WTC11 (cell line): ENCODE measurements around the gene SLC25A22. TPM values are rescaled to one million over a fixed set of nuclear protein-coding genes. Genes with fewer than 3 reads are reported as not detected.
A peak's percentile ranks its signal among the peaks of the same experiment; 100 is the strongest.

ENCODE experiments used
- ATAC-seq: fragments of 200-7000 bp; cut with Tn5 transposase; 2 replicates; pipeline ENCODE4 v1.10.0; 2021; ENCODE audit warnings: mild to moderate bottlenecking, moderate library complexity
- CTCF ChIA-PET: fragments of 300-600 bp; sonication (Branson Sonifier 250); formaldehyde crosslinking; loops from one replicate; lab custom pipeline; 2021; ENCODE audit warnings: antibody characterized with exemption; lab: Charles Lee
- POLR2A ChIA-PET: fragments of 350-600 bp; sonication (Branson Sonifier 250); formaldehyde crosslinking; loops from one replicate; lab custom pipeline; 2021; ENCODE audit warnings: antibody characterized with exemption; lab: Charles Lee
- DNase-seq: peaks from one replicate; pipeline ENCODE4 v3.0.0; 2021; ENCODE audit warnings: low spot score
- H3K27ac Mint-ChIP-seq: 2 replicates; pipeline ENCODE4 v1.8.0; 2021; ENCODE audit warnings: mixed read lengths
- H3K27me3 Mint-ChIP-seq: 2 replicates; pipeline ENCODE4 v1.8.0; 2021; ENCODE audit warnings: low read depth, mild to moderate bottlenecking, moderate library complexity, mixed read lengths
- H3K36me3 Mint-ChIP-seq: 2 replicates; pipeline ENCODE4 v1.8.0; 2021; ENCODE audit warnings: mixed read lengths
- H3K4me1 Mint-ChIP-seq: 2 replicates; pipeline ENCODE4 v1.8.0; 2022; ENCODE audit warnings: mixed read lengths
- H3K4me3 Mint-ChIP-seq: 2 replicates; pipeline ENCODE4 v1.8.0; 2021; ENCODE audit warnings: mild to moderate bottlenecking, moderate library complexity, mixed read lengths
- H3K9me3 Mint-ChIP-seq: 2 replicates; pipeline ENCODE4 v1.8.0; 2021; ENCODE audit warnings: mixed read lengths
- AR ChIP-seq: fragments of 250-450 bp; sonication (Bioruptor Pico); IDR thresholded peaks from 2 replicates; pipeline ENCODE4 v1.9.0; 2021; ENCODE audit warnings: mild to moderate bottlenecking
- CREB1 ChIP-seq: sonication (generic); formaldehyde crosslinking; IDR thresholded peaks from 2 replicates; pipeline ENCODE4 v1.8.0; 2023; ENCODE audit warnings: mild to moderate bottlenecking, missing genetic modification reagents
- E2F5 ChIP-seq: sonication (generic); formaldehyde crosslinking; IDR thresholded peaks from 2 replicates; pipeline ENCODE4 v1.8.1; 2022; ENCODE audit warnings: mild to moderate bottlenecking, moderate library complexity, missing genetic modification reagents
- FOXP1 ChIP-seq: sonication (generic); formaldehyde crosslinking; IDR thresholded peaks from 2 replicates; pipeline ENCODE4 v1.8.0; 2022; ENCODE audit warnings: missing genetic modification reagents, mild to moderate bottlenecking, moderate library complexity, borderline replicate concordance
- HMGA2 ChIP-seq: fragments of 250-450 bp; sonication (Bioruptor Pico); IDR thresholded peaks from 2 replicates; pipeline ENCODE4 v1.4.0; 2021; ENCODE audit warnings: mild to moderate bottlenecking, moderate library complexity
- JAZF1 ChIP-seq: fragments of 250-450 bp; sonication (Bioruptor Pico); IDR thresholded peaks from 2 replicates; pipeline ENCODE4 v1.9.0; 2021; ENCODE audit warnings: moderate library complexity, mild to moderate bottlenecking, inconsistent platforms
- MAX ChIP-seq: sonication (generic); formaldehyde crosslinking; IDR thresholded peaks from 2 replicates; pipeline ENCODE4 v1.8.0; 2022; ENCODE audit warnings: mild to moderate bottlenecking, missing genetic modification reagents
- NFE2L1 ChIP-seq: sonication (generic); formaldehyde crosslinking; IDR thresholded peaks from 2 replicates; pipeline ENCODE4 v1.8.1; 2023; ENCODE audit warnings: missing genetic modification reagents
- SMAD3 ChIP-seq: sonication (generic); formaldehyde crosslinking; IDR thresholded peaks from 2 replicates; pipeline ENCODE4 v1.8.0; 2022; ENCODE audit warnings: missing genetic modification reagents, mild to moderate bottlenecking, borderline replicate concordance
- SMAD4 ChIP-seq: sonication (generic); formaldehyde crosslinking; IDR thresholded peaks from 2 replicates; pipeline ENCODE4 v1.8.0; 2022; ENCODE audit warnings: mild to moderate bottlenecking, missing genetic modification reagents
- SP1 ChIP-seq: sonication (generic); formaldehyde crosslinking; conservative IDR thresholded peaks from 2 replicates; pipeline ENCODE4 v1.8.1; 2022; ENCODE audit warnings: missing genetic modification reagents
- TCF7 ChIP-seq: sonication (generic); formaldehyde crosslinking; IDR thresholded peaks from 2 replicates; pipeline ENCODE4 v1.8.0; 2022; ENCODE audit warnings: mild to moderate bottlenecking, low read depth, missing genetic modification reagents, moderate library complexity
- USF2 ChIP-seq: sonication (generic); formaldehyde crosslinking; IDR thresholded peaks from 2 replicates; pipeline ENCODE4 v1.8.1; 2023; ENCODE audit warnings: mild to moderate bottlenecking, missing genetic modification reagents, moderate library complexity
- ZNF121 ChIP-seq: sonication (generic); formaldehyde crosslinking; IDR thresholded peaks from 2 replicates; pipeline ENCODE4 v1.8.0; 2023; ENCODE audit warnings: missing genetic modification reagents
- ZNF232 ChIP-seq: sonication (generic); formaldehyde crosslinking; IDR thresholded peaks from 2 replicates; pipeline ENCODE4 v1.8.0; 2022; ENCODE audit warnings: mild to moderate bottlenecking, missing genetic modification reagents
- ZNF317 ChIP-seq: sonication (generic); formaldehyde crosslinking; IDR thresholded peaks from 2 replicates; pipeline ENCODE4 v1.8.1; 2023; ENCODE audit warnings: low read depth, mild to moderate bottlenecking, moderate library complexity, missing genetic modification reagents, borderline replicate concordance
- ZNF512 ChIP-seq: sonication (generic); formaldehyde crosslinking; IDR thresholded peaks from 2 replicates; pipeline ENCODE4 v1.8.1; 2022; ENCODE audit warnings: missing genetic modification reagents, borderline replicate concordance
- ZNF671 ChIP-seq: fragments of 250-450 bp; sonication (Bioruptor Pico); IDR thresholded peaks from 2 replicates; pipeline ENCODE4 v1.8.0; 2021; ENCODE audit warnings: mild to moderate bottlenecking
- ZSCAN18 ChIP-seq: fragments of 250-450 bp; sonication (Bioruptor Pico); IDR thresholded peaks from 2 replicates; pipeline ENCODE4 v2.1.2; 2022; ENCODE audit warnings: mild to moderate bottlenecking, moderate library complexity
- total RNA-seq: library from RNA; stranded (reverse); gene quantifications from 3 replicates; pipeline ENCODE4 v1.2.3, GENCODE V29; 2021

The SLC25A22 gene
- total RNA-seq, 1 experiment from 2014 or later: 44.8 TPM

- TF ChIP-seq CREB1 (CRISPR knock-in tag): no peak
- 0 out of 2 replicates have a peak, but pooled peaks have one; percentile 3 for TF ChIP-seq MAX (CRISPR knock-in tag)
- TF ChIP-seq, all 79 proteins: peak for 1
- peak overlapping the region; percentile 91; the same call in 1 of the 2 replicates for H3K27ac Mint-ChIP-seq
- POLR2A ChIA-PET: interaction anchor here (0.5 to 2.0 kb wide), 8 partner anchors 9 to 147 kb away, joined by 3 to 10 read pairs (median 4); partner anchors contain the start of genes EPS8L2, GATD1, TALDO1 and TMEM80
- no peaks in the 10 kb centered on the region for H3K27me3 Mint-ChIP-seq
- DNase-seq (peak; percentile 61), ATAC-seq (peak; percentile 36)
- peaks cover 48% of the 10 kb centered on the region for H3K36me3 Mint-ChIP-seq
- H3K4me3 Mint-ChIP-seq: no peak overlapping the region
- H3K4me1 Mint-ChIP-seq: peaks cover 12% of the 10 kb centered on the region
- H3K9me3 Mint-ChIP-seq: no peaks in the 10 kb centered on the region
- CTCF ChIA-PET: interaction anchor here (0.9 to 7.1 kb wide), 11 partner anchors 8 to 150 kb away, joined by 3 to 94 read pairs (median 4); partner anchors contain the start of genes CEND1, GATD1 and TALDO1
These were observed 35.0 kb downstream of the SLC25A22 start for GRCh38 chr11:763073-763463.

- Mint-ChIP-seq H3K4me1 (peaks cover 12% of the 10 kb centered on the region), H3K4me3 (no peak overlapping the region), H3K9me3 (no peaks in the 10 kb centered on the region), H3K36me3 (peaks cover 51% of the 10 kb centered on the region), H3K27me3 (no peaks in the 10 kb centered on the region), H3K27ac (peak overlapping the region; percentile 91)
- ChIA-PET POLR2A (interaction anchor here (0.6 to 2.0 kb wide), 6 partner anchors 9 to 383 kb away, joined by 3 to 10 read pairs (median 4); partner anchors contain the start of genes EPS8L2, GATD1, TALDO1 and TMEM80), CTCF (interaction anchor here (1.0 to 7.1 kb wide), 9 partner anchors 14 to 150 kb away, joined by 3 to 94 read pairs (median 4); partner anchors contain the start of genes CEND1, GATD1 and TALDO1)
- DNase-seq: no peak
- TF ChIP-seq NFE2L1 (CRISPR knock-in tag) (0 out of 2 replicates have a peak, but pooled peaks have one; percentile 24), ZNF121 (CRISPR knock-in tag) (no peak), TCF7 (CRISPR knock-in tag) (0 out of 2 replicates have a peak, but pooled peaks have one; percentile 34), ZNF512 (CRISPR knock-in tag) (no peak), FOXP1 (peak; percentile 57; the same call in 1 of the 2 replicates), ZNF232 (0 out of 2 replicates have a peak, but pooled peaks have one; percentile 55), ZSCAN18 (CRISPR knock-in tag) (no peak), SP1 (CRISPR knock-in tag) (0 out of 2 replicates have a peak, but pooled peaks have one; percentile 15), SMAD3 (peak; percentile 19; the same call in 1 of the 2 replicates)
- peak; percentile 23 for ATAC-seq
These were observed 35.5 kb downstream of the SLC25A22 start for GRCh38 chr11:762421-763072.

- H3K27me3 Mint-ChIP-seq: no peaks in the 10 kb centered on the region
- 0 out of 2 replicates have a peak overlapping the region, but pooled peaks have one; percentile 41 for H3K27ac Mint-ChIP-seq
- ChIA-PET CTCF (interaction anchor here (0.6 to 7.1 kb wide), 6 partner anchors 12 to 35 kb away, joined by 3 to 94 read pairs (median 4); partner anchors contain the start of gene TALDO1), POLR2A (interaction anchor here (0.6 kb wide), 1 partner anchor 384 kb away, joined by 4 read pairs; no protein-coding TSS in a partner anchor)
- no peak overlapping the region for H3K4me3 Mint-ChIP-seq
- H3K36me3 Mint-ChIP-seq: peaks cover 52% of the 10 kb centered on the region
- H3K9me3 Mint-ChIP-seq: no peaks in the 10 kb centered on the region
- ATAC-seq (no peak), DNase-seq (no peak)
- peaks cover 12% of the 10 kb centered on the region for H3K4me1 Mint-ChIP-seq
- TF ChIP-seq HMGA2 (CRISPR knock-in tag): no peak
- no peak for TF ChIP-seq ZNF232
- TF ChIP-seq NFE2L1 (CRISPR knock-in tag): no peak
- no peak for TF ChIP-seq E2F5 (CRISPR knock-in tag)
- TF ChIP-seq AR (CRISPR knock-in tag): no peak
- no peak for TF ChIP-seq SMAD4
- TF ChIP-seq USF2 (CRISPR knock-in tag): no peak
- TF ChIP-seq JAZF1: no peak
- no peak for TF ChIP-seq ZNF671 (CRISPR knock-in tag)
- TF ChIP-seq ZNF317 (CRISPR knock-in tag): no peak
These were observed 36.5 kb downstream of the SLC25A22 start for GRCh38 chr11:761526-762108.
